T follicular helper cell (primary cell): Measurements from ENCODE around the gene C4orf36.
"Not testable (repeated sequence)": the region's sequence is repeated elsewhere in the genome, so short reads cannot be mapped to it uniquely, and the experiment has no call there.

Experiments
- DNase-seq: peaks from one replicate; pipeline ENCODE4 v3.0.0-alpha.2; 2020; ENCODE audit warnings: low read depth

The C4orf36 gene

GRCh38 chr4:86917212-86918039 lies 25.2 kb upstream of the C4orf36 start:
- DNase-seq = no peak

- no peak for DNase-seq
These were observed 24.2 kb upstream of the C4orf36 start for GRCh38 chr4:86916392-86916791.

GRCh38 chr4:86910820-86911684 lies 18.8 kb upstream of the C4orf36 start:
- no peak for DNase-seq

GRCh38 chr4:86910369-86910768 lies 18.1 kb upstream of the C4orf36 start:
- DNase-seq = no peak

GRCh38 chr4:86909546-86910295 lies 17.5 kb upstream of the C4orf36 start:
- no peak for DNase-seq

- no peak for DNase-seq
These were observed 16.0 kb upstream of the C4orf36 start for GRCh38 chr4:86908251-86908657.

GRCh38 chr4:86901864-86902263 lies 9.6 kb upstream of the C4orf36 start:
- no peak for DNase-seq

GRCh38 chr4:86898562-86898961 lies 6.3 kb upstream of the C4orf36 start:
- DNase-seq = no peak

GRCh38 chr4:86896596-86896995 lies 4.4 kb upstream of the C4orf36 start:
- DNase-seq = no peak

GRCh38 chr4:86895692-86896488 lies 3.7 kb upstream of the C4orf36 start:
- no peak for DNase-seq

GRCh38 chr4:86894455-86894854 lies 2.2 kb upstream of the C4orf36 start:
- no peak for DNase-seq

GRCh38 chr4:86893136-86893535 lies 914 bp upstream of the C4orf36 start:
- DNase-seq = no peak

- DNase-seq = no peak
These were observed 376 bp upstream of the C4orf36 start for GRCh38 chr4:86892636-86892960.

GRCh38 chr4:86890790-86891189 lies 1.4 kb downstream of the C4orf36 start:
- DNase-seq = no peak

GRCh38 chr4:86879641-86880040 lies 12.6 kb downstream of the C4orf36 start:
- DNase-seq = no peak

- DNase-seq = no peak
These were observed 13.6 kb downstream of the C4orf36 start for GRCh38 chr4:86878640-86879039.

- DNase-seq = no peak
These were observed 15.1 kb downstream of the C4orf36 start for GRCh38 chr4:86876894-86877685.

GRCh38 chr4:86875436-86875835 lies 16.8 kb downstream of the C4orf36 start:
- not testable (repeated sequence) for DNase-seq

GRCh38 chr4:86872135-86872534 lies 20.1 kb downstream of the C4orf36 start:
- no peak for DNase-seq

- no peak for DNase-seq
These were observed 21.7 kb downstream of the C4orf36 start for GRCh38 chr4:86870442-86871069.
